GM19035 (cell line): ENCODE data around the gene HOXC13.

Experiments used
- ATAC-seq: cut with Tn5 transposase; IDR thresholded peaks from one replicate; pipeline ENCODE4 v1.9.1; 2021; ENCODE audit not compliant: unreplicated experiment

Gene HOXC13

GRCh38 chr12:53938326-53939140 lies at the start of gene HOXC13:
Gene HOXC13 (plus strand): TSS chr12:53938831. CDS start chr12:53938907, 76 bp downstream.
- ATAC-seq: no peak

DNA sequence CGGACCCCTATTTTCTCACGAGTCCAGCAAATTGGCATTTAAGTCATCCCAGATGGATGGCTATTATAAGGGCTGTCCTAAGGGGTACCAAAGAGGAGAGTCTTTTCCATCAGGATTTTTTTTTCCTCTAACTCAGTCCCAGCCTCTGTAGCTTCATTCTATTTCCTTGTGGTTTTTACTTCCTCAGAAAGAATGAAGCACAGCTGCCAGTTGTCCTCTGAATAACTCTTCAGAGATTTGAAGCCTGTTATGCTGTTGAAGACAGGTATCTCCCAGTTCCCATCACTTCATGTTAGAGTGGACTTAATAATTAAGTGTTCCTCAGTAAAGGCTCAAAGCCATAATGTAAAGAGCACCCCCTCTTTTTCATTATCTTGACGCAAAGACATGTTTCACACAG lies 48.5 kb upstream of the HOXC13 start:
- no peak for ATAC-seq

GRCh38 chr12:53892762-53893395 lies 45.8 kb upstream of the HOXC13 start:
- ATAC-seq: no peak

DNA sequence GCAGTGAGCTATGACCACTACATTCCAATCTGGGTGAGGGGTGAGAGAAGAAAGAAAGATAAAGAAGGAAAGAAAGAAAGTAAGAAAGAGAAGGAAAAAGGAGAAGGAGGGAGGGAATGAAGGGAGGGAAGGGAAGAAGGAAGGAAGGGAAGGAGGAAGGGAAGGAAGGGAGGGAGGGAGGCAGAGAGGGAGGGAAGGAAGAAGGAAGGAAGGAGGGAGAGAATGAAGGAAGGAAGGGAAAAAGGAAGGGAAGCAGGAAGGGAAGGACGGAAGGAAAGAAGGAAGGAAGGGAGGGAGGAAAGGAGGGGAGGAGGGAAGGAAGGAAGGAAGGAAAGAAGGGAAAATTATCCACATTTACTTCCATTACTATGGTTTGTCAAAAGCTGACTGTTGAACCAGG lies 39.4 kb upstream of the HOXC13 start:
- ATAC-seq: no peak

- no peak for ATAC-seq
These were observed 31.5 kb upstream of the HOXC13 start for GRCh38 chr12:53907103-53907502.

GRCh38 chr12:53916788-53917655 lies 21.6 kb upstream of the HOXC13 start:
- ATAC-seq: no peak

DNA sequence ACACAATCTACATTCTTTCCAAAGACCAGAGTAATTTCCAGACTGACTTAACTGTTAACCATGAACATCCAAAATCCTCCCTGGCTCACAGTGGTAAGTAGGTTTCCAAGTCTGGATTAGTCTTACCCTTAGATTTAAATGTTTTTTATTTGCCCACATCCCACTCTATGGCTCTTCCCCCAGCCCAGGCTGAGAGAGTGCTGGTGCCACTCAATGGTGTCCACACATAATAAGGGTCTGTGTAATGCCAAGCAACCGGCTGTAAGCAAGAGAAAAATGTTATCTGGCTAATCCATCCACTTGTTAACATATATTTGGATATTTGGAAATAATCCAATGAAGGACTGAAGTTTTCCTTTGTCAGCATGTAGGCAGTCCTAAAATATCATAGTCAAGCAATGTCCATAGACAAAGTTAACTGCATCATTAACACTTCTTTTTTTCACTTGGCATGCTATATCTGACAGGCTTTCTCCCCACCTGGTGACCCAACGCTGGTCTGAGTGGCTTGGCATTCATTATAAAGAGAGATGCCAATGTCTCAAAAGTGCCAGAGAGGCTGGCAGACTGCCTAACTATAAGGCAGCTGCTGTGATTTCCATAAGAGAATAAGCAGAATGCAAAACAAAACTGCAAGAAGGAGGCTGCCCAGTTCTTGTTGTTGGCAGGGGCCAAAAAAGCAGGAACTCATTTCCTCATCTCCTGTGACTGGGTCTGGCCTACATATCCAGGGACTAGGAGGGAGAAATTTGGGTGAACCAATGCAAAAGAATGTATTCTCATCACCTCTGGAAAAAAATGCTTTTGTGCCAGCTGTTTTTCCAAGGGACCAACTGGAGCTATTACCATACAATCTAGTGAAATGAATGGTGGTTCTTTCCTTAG lies 13.9 kb upstream of the HOXC13 start:
- no peak for ATAC-seq

- no peak for ATAC-seq
These were observed 11.2 kb upstream of the HOXC13 start for GRCh38 chr12:53927220-53928029.

DNA sequence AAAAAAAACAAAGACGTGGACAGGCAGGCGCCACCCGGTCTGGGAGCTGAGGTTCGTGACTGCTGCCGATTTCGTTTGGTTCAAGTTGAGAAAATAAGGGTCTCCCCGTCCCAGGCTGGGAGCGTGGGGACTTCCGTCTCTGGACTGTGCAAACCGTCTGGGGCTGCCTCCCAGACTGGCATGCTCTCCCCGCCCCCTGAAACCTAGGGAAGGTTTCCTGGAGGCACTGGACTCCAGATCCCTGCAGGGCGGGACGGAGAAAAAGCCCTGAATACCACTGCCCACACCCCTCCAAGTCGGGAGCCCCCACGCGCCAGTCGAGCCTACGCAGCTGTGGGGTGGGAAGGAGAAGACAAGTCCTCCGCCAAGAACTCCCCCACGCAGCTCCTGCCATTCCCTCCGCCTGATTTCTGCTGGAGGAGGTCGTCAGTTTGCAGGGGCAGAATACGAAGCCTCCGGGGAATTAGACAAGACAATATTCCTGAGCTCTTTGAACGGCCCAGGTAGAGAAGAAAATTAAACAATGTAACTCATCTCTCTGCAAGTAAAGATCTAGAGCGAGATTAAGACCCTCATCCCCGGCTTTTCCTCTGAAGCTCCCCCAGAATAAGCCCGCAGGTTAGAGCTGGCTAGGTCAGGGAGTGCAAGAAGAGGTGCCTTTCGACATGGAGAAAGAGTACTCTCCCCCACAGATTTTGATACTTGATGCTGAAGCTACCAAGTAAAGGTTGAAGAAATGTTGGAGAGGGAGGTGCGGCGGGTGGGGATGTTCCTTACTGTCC lies 10.4 kb upstream of the HOXC13 start:
- no peak for ATAC-seq

GRCh38 chr12:53929527-53929926 lies 9.1 kb upstream of the HOXC13 start:
- ATAC-seq: no peak

DNA sequence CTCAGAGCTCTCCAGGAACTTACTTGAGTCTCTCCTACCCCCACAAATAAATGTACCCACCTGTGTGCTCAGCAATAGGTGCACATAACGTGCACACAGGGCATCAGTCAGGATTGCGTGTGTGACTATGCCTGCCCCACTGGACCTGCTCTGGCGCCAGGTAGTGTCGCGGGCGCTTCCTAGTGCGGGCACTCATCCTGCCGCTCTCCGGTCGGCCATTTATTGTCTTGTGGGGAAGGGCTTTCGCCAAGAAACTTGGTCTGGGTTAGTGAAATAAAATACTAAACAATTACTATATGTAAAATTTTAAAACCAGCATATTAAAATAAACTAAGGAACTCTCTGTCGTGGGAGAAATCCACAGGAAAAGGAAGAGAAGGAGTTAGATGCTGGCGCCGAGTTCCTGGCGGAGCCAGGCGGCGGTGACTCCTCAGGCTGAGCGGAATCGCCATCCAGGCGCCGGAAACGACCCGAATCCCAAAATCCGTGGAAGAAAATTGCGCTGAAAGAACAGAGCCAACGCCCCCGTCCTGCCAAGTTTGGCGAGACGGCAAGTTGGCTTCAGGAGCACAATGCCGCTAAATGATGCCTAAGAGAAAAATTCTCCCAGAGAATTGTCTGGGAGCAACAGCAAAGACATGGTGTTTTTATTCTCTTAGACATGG lies 7.9 kb upstream of the HOXC13 start:
- no peak for ATAC-seq

GRCh38 chr12:53931844-53932581 lies 6.6 kb upstream of the HOXC13 start:
- ATAC-seq: no peak

DNA sequence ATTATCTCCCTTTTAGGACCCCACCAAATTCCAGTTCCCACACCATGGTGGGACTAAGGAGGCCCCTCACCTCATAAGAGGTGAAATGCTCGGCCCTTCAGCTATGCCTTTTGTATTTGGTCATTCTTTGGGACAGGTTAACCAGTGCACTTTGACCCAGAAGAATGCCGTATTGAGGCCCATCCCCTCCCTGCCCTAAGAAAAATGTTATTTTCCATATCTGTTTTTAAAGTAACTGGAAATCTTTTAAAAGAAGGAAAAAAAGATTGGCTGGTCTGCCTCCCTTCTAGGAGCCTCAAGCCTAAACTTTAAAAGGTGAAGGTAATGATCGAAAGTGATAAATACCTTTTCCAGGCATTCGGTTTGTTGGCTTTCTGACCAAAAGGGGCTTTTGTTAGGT lies 5.7 kb upstream of the HOXC13 start:
- no peak for ATAC-seq

- ATAC-seq: no peak
These were observed 3.0 kb upstream of the HOXC13 start for GRCh38 chr12:53935383-53936341.

- ATAC-seq: no peak
These were observed 1.5 kb upstream of the HOXC13 start for GRCh38 chr12:53937099-53937498.

- no peak for ATAC-seq
These were observed 870 bp upstream of the HOXC13 start for GRCh38 chr12:53937596-53938325.
